Fibroblast of villous mesenchyme (primary cell): ENCODE results near the gene SFXN5. TPM values are rescaled to one million over a fixed set of nuclear protein-coding genes. Genes with fewer than 3 reads are reported as not detected.

Experiments used
- DNase-seq: peaks from one replicate; pipeline ENCODE4 v3.0.0-alpha.2; 2010; ENCODE audit warnings: low read depth
- H3K4me3 ChIP-seq: 2 replicates; pipeline ENCODE4 v1.5.1; 2011; ENCODE audit warnings: low read depth, mild to moderate bottlenecking, low read length
- total RNA-seq: library from RNA; depleted of rRNA; stranded (reverse); fragments of >200 nt; gene quantifications from 2 replicates; pipeline ENCODE4 v1.2.3, GENCODE V29; 2012
- TF ChIP-seq, protein P1 (sequence below): IDR thresholded peaks from 2 replicates; pipeline ENCODE4 v1.5.1; 2012; ENCODE audit warnings: low read depth, mild to moderate bottlenecking, low read length; ENCODE audit not compliant: insufficient read depth

The SFXN5 gene
- total RNA-seq, 1 donor: 12.1 TPM

DNA sequence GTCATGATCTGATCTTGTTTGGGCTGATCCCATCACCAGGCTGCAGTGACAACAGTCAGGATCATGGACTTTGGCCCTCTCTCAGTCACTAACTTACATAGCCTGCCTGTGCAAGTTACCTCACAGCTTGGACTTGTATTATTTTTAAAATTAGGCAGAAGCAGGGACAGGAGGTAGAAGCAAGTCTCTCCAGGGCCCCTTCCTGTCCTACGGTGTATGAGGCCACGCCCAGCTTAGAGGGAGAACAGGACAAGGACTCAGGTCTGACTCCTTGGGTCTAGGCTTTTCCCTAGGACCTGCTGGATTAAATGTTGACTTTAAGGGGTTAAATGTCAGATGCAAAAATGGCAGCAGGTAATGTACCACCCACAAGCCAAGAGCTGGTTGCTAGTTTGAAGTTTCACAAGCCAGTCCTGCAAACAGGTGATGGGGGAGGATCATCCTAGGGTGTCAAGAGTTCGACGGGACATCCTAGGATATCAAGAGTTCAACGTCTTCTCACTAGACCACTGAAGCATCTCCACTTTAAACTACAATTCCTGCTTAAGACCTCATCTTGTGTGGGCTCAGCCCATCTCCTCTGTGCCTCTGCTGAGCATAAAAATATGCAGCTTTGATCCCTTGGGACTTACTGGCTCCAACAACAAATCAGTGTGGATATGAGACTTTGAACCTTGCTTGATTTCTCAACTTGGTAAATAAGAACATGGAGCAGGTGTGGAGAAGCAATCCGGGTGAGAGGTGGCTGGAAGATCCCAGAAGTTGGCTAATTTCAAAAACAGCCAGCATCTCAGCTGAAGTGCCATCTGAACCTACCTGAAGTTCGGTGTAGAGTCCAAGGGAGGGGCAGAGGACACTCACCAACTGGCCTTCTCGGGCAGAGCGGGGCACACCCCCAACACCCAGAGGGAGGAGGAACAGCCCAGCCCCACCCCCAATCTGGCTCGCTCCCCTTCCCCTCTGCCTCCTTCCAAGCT lies 39.5 kb downstream of the SFXN5 start:
- H3K4me3 ChIP-seq: no peak overlapping the region
- DNase-seq: no peak
- TF ChIP-seq, protein P1, sequence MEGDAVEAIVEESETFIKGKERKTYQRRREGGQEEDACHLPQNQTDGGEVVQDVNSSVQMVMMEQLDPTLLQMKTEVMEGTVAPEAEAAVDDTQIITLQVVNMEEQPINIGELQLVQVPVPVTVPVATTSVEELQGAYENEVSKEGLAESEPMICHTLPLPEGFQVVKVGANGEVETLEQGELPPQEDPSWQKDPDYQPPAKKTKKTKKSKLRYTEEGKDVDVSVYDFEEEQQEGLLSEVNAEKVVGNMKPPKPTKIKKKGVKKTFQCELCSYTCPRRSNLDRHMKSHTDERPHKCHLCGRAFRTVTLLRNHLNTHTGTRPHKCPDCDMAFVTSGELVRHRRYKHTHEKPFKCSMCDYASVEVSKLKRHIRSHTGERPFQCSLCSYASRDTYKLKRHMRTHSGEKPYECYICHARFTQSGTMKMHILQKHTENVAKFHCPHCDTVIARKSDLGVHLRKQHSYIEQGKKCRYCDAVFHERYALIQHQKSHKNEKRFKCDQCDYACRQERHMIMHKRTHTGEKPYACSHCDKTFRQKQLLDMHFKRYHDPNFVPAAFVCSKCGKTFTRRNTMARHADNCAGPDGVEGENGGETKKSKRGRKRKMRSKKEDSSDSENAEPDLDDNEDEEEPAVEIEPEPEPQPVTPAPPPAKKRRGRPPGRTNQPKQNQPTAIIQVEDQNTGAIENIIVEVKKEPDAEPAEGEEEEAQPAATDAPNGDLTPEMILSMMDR: no peak

DNA sequence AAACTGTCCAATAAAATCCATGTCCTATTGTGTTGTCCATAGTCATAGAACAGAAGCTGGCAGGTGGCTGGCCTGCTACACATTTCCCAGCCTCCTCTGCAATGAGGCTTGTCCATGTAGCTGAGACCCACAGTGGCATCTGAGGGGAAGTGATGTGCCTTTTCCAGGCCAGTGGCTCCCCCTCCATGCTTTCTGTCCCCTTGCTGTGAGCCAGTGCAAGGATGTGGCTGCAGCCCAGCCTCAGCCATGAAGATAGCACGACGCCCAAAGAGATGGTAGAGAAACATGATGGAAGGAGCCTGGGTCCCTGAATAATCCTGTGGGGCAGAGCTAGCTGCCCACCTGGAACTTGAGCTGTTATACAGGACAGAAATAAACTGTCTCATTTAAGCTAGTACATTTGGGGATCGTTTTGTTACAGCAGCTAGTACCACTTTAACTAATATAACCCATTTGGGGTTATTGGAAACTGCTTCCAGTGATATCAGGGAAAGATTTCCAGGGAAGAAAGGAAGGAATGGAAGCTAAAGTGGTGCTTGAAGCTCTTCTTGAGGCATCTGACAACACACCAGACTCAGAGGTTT lies 40.3 kb downstream of the SFXN5 start:
- DNase-seq: no peak
- TF ChIP-seq, protein P1: no peak
- no peak overlapping the region for H3K4me3 ChIP-seq

DNA sequence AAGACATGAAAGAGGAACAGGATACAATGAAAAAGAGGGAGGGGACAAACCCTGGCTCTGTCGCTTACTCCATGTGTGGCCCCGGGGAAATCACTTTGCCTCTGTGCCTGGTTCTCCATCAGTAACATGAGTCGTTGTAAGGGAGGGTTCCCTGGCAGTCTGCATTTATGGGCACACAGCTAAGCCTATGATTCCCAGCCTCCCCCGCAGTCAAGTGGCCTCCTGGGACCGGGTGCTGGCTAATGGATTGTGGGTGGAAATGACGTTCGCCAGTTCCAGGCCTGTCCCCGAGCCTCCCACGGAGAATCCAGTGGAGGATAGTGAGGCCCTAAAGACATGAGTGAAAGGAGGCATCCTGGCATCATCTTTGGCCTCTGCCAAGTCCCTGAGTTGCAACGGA lies 42.7 kb downstream of the SFXN5 start:
- DNase-seq: peak; percentile 28
- TF ChIP-seq, protein P1: no peak
- H3K4me3 ChIP-seq: no peak overlapping the region

DNA sequence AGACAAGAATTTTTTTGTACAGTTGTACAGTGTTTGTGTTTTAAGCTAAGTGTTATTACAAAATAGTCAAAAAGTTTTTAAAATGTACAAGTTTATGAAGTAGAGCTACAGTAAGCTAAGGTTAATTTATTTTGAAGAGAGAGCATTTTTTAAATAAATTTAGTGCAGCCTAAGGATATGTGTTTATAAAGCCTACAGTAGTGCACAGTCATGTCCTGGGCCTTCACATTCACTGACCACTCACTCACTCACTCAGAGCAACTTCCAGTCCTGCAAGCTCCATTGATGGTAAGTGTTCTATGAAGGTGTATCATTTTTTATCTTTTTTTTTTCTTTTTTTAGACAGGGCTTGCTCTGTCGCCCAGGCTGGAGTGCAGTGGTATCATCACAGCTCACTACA lies 44.2 kb downstream of the SFXN5 start:
- no peak overlapping the region for H3K4me3 ChIP-seq
- TF ChIP-seq, protein P1: no peak
- DNase-seq: no peak

DNA sequence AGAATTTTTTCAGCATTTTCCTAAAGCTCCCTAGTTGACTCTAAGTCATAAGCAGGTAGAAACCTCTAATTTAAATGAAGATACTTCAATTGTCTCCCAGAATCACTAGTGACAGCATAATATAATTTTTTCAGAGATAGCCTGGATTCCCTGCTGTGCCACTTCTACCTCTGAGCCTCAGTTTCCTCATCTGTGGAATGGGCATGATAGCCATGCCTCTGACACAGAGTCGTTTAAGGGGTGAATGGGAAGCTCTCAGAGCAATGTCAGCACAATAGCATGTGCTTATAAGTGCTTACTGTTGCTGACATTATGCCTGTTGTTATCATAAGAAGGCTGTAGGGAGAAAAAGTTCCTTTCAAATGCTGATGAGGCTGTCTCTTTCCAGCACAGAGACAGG lies 48.0 kb downstream of the SFXN5 start:
- TF ChIP-seq, protein P1: no peak
- no peak overlapping the region for H3K4me3 ChIP-seq
- no peak for DNase-seq

DNA sequence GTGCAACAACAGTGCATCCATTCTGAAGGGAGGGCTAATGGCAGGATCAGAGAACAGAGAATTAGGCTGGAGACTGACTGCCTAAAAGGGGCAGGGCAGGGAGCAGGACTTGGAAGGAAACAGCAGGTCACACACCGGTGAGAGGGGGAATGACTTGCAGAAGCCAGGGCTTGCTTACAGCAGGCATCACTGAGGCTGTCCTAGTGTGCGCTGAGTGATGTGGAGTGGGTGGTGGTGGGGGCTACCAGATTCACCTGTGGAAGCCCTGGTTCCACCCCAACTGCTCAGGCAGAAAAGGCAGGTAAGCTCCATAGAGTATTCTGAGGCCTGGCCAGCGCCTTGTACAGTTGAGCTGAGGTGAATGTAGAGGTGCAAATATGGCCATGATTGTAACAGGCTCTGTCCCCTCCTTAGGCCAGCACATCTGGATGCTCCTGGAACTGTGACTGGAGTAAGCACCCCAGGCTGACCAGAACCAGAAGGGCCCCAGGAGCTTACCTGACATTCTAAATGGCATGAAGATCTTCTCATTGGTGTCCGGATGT lies 49.4 kb downstream of the SFXN5 start:
- no peak for DNase-seq
- no peak overlapping the region for H3K4me3 ChIP-seq
- TF ChIP-seq, protein P1: no peak
